HL-60 (cell line): ENCODE data around the gene UNC5C.

Source experiments
- CTCF ChIP-seq: IDR thresholded peaks from one replicate; pipeline ENCODE4 v1.5.1; 2011; ENCODE audit warnings: low read length, control low read depth, inconsistent platforms; ENCODE audit not compliant: insufficient read depth
- POLR2AphosphoS5 ChIP-seq: IDR thresholded peaks from 2 replicates; pipeline ENCODE4 v1.6.1; 2012; ENCODE audit warnings: low read depth

GRCh38 chr4:95591278-95591677, 42.5 kb upstream of the UNC5C start:
- TF ChIP-seq CTCF (no peak), POLR2AphosphoS5 (no peak)
